ENCODE measurements around the gene ETS1.

DNA sequence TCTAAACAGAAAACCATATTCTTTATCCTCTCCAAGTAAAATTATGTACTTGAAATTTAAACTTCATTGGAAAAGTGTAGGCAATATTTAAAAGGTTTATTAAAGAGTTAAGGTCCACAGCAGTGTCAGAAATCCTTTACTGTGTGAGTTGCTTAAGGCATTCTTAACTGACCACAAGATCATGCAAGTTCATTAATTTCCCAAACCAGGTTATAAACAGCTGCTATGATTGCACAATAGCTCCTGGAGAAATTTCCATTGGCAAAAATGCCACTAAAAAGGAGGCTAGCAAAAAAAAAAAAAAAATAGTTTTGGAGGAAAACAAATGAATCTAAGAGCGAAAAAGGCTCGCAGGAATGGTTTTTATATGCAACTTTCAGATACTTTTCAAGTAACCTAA is 106.2 kb downstream of the ETS1 start:
- TF ChIP-seq, protein P1, sequence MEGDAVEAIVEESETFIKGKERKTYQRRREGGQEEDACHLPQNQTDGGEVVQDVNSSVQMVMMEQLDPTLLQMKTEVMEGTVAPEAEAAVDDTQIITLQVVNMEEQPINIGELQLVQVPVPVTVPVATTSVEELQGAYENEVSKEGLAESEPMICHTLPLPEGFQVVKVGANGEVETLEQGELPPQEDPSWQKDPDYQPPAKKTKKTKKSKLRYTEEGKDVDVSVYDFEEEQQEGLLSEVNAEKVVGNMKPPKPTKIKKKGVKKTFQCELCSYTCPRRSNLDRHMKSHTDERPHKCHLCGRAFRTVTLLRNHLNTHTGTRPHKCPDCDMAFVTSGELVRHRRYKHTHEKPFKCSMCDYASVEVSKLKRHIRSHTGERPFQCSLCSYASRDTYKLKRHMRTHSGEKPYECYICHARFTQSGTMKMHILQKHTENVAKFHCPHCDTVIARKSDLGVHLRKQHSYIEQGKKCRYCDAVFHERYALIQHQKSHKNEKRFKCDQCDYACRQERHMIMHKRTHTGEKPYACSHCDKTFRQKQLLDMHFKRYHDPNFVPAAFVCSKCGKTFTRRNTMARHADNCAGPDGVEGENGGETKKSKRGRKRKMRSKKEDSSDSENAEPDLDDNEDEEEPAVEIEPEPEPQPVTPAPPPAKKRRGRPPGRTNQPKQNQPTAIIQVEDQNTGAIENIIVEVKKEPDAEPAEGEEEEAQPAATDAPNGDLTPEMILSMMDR (conservative IDR thresholded peaks at IDR 0.05; ENCODE audit: low read depth in 2 of 2): no peak
- TF ChIP-seq EZH2 (IDR thresholded peaks at IDR 0.05; ENCODE audit: low read depth, unreplicated experiment) (no peak), POLR2AphosphoS5 (IDR thresholded peaks at IDR 0.05; ENCODE audit: low read depth) (no peak), EZH2phosphoT487 (IDR thresholded peaks at IDR 0.05; ENCODE audit: unreplicated experiment) (no peak), STAT1 (IDR thresholded peaks at IDR 0.05; ENCODE audit: unreplicated experiment) (no peak), CREB1 (CRISPR knock-in tag; IDR thresholded peaks at IDR 0.05; ENCODE audit: low read depth) (no peak), NANOG (IDR thresholded peaks at IDR 0.05; ENCODE audit: borderline replicate concordance) (no peak), ZNF114 (CRISPR knock-in tag; IDR thresholded peaks at IDR 0.05) (no peak), JUNB (IDR thresholded peaks at IDR 0.05; ENCODE audit: unreplicated experiment) (no peak)
- TF ChIP-seq, protein P2, sequence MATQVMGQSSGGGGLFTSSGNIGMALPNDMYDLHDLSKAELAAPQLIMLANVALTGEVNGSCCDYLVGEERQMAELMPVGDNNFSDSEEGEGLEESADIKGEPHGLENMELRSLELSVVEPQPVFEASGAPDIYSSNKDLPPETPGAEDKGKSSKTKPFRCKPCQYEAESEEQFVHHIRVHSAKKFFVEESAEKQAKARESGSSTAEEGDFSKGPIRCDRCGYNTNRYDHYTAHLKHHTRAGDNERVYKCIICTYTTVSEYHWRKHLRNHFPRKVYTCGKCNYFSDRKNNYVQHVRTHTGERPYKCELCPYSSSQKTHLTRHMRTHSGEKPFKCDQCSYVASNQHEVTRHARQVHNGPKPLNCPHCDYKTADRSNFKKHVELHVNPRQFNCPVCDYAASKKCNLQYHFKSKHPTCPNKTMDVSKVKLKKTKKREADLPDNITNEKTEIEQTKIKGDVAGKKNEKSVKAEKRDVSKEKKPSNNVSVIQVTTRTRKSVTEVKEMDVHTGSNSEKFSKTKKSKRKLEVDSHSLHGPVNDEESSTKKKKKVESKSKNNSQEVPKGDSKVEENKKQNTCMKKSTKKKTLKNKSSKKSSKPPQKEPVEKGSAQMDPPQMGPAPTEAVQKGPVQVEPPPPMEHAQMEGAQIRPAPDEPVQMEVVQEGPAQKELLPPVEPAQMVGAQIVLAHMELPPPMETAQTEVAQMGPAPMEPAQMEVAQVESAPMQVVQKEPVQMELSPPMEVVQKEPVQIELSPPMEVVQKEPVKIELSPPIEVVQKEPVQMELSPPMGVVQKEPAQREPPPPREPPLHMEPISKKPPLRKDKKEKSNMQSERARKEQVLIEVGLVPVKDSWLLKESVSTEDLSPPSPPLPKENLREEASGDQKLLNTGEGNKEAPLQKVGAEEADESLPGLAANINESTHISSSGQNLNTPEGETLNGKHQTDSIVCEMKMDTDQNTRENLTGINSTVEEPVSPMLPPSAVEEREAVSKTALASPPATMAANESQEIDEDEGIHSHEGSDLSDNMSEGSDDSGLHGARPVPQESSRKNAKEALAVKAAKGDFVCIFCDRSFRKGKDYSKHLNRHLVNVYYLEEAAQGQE (IDR thresholded peaks at IDR 0.05; ENCODE audit: unreplicated experiment): no peak
- TF ChIP-seq, protein P3, sequence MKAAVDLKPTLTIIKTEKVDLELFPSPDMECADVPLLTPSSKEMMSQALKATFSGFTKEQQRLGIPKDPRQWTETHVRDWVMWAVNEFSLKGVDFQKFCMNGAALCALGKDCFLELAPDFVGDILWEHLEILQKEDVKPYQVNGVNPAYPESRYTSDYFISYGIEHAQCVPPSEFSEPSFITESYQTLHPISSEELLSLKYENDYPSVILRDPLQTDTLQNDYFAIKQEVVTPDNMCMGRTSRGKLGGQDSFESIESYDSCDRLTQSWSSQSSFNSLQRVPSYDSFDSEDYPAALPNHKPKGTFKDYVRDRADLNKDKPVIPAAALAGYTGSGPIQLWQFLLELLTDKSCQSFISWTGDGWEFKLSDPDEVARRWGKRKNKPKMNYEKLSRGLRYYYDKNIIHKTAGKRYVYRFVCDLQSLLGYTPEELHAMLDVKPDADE (IDR thresholded peaks at IDR 0.05): no peak
- TF ChIP-seq, protein P4, sequence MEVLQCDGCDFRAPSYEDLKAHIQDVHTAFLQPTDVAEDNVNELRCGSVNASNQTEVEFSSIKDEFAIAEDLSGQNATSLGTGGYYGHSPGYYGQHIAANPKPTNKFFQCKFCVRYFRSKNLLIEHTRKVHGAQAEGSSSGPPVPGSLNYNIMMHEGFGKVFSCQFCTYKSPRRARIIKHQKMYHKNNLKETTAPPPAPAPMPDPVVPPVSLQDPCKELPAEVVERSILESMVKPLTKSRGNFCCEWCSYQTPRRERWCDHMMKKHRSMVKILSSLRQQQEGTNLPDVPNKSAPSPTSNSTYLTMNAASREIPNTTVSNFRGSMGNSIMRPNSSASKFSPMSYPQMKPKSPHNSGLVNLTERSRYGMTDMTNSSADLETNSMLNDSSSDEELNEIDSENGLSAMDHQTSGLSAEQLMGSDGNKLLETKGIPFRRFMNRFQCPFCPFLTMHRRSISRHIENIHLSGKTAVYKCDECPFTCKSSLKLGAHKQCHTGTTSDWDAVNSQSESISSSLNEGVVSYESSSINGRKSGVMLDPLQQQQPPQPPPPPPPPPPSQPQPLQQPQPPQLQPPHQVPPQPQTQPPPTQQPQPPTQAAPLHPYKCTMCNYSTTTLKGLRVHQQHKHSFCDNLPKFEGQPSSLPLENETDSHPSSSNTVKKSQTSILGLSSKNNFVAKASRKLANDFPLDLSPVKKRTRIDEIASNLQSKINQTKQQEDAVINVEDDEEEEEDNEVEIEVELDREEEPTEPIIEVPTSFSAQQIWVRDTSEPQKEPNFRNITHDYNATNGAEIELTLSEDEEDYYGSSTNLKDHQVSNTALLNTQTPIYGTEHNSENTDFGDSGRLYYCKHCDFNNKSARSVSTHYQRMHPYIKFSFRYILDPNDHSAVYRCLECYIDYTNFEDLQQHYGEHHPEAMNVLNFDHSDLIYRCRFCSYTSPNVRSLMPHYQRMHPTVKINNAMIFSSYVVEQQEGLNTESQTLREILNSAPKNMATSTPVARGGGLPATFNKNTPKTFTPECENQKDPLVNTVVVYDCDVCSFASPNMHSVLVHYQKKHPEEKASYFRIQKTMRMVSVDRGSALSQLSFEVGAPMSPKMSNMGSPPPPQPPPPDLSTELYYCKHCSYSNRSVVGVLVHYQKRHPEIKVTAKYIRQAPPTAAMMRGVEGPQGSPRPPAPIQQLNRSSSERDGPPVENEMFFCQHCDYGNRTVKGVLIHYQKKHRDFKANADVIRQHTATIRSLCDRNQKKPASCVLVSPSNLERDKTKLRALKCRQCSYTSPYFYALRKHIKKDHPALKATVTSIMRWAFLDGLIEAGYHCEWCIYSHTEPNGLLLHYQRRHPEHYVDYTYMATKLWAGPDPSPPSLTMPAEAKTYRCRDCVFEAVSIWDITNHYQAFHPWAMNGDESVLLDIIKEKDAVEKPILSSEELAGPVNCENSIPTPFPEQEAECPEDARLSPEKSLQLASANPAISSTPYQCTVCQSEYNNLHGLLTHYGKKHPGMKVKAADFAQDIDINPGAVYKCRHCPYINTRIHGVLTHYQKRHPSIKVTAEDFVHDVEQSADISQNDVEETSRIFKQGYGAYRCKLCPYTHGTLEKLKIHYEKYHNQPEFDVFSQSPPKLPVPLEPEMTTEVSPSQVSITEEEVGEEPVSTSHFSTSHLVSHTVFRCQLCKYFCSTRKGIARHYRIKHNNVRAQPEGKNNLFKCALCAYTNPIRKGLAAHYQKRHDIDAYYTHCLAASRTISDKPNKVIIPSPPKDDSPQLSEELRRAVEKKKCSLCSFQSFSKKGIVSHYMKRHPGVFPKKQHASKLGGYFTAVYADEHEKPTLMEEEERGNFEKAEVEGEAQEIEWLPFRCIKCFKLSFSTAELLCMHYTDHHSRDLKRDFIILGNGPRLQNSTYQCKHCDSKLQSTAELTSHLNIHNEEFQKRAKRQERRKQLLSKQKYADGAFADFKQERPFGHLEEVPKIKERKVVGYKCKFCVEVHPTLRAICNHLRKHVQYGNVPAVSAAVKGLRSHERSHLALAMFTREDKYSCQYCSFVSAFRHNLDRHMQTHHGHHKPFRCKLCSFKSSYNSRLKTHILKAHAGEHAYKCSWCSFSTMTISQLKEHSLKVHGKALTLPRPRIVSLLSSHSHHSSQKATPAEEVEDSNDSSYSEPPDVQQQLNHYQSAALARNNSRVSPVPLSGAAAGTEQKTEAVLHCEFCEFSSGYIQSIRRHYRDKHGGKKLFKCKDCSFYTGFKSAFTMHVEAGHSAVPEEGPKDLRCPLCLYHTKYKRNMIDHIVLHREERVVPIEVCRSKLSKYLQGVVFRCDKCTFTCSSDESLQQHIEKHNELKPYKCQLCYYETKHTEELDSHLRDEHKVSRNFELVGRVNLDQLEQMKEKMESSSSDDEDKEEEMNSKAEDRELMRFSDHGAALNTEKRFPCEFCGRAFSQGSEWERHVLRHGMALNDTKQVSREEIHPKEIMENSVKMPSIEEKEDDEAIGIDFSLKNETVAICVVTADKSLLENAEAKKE (CRISPR knock-in tag; IDR thresholded peaks at IDR 0.05): no peak
